Mesendoderm (in vitro differentiated cells): ENCODE data around the gene TNKS2.
A peak's percentile ranks its signal among the peaks of the same experiment; 100 is the strongest.

Experiments used
- DNase-seq: peaks from one replicate; pipeline ENCODE4 v3.0.0; 2013
- H2AK5ac ChIP-seq: 2 replicates; pipeline ENCODE4 v1.6.1; 2013; ENCODE audit warnings: low read length, inconsistent platforms
- H2BK120ac ChIP-seq: 2 replicates; pipeline ENCODE4 v1.6.1; 2013; ENCODE audit warnings: low read depth, mild to moderate bottlenecking, low read length, moderate library complexity, mixed read lengths
- H2BK15ac ChIP-seq: replicated peaks from 2 replicates; pipeline ENCODE4 v1.6.1; 2013; ENCODE audit warnings: low read depth, mild to moderate bottlenecking, moderate library complexity
- H2BK5ac ChIP-seq: 2 replicates; pipeline ENCODE4 v1.6.1; 2013; ENCODE audit warnings: low read length, inconsistent platforms
- H3K18ac ChIP-seq: 2 replicates; pipeline ENCODE4 v1.6.1; 2013; ENCODE audit warnings: mild to moderate bottlenecking, low read length, mixed read lengths
- H3K23ac ChIP-seq: one replicate; pipeline ENCODE4 v1.6.1; 2013; ENCODE audit warnings: low read length
- H3K27ac ChIP-seq: 2 replicates; pipeline ENCODE4 v1.5.1; 2013; ENCODE audit warnings: low read depth, mild to moderate bottlenecking, inconsistent platforms, low read length, moderate library complexity
- H3K27me3 ChIP-seq: 2 replicates; pipeline ENCODE4 v1.6.1; 2013; ENCODE audit warnings: low read length, control low read depth, mild to moderate bottlenecking, inconsistent platforms; ENCODE audit not compliant: insufficient read depth, poor library complexity
- H3K36me3 ChIP-seq: 2 replicates; pipeline ENCODE4 v1.6.1; 2013; ENCODE audit warnings: low read length, inconsistent platforms; ENCODE audit not compliant: control insufficient read depth, insufficient read depth
- H3K4ac ChIP-seq: one replicate; pipeline ENCODE4 v1.6.1; 2013; ENCODE audit warnings: low read depth, mild to moderate bottlenecking, low read length, moderate library complexity
- H3K4me1 ChIP-seq: 2 replicates; pipeline ENCODE4 v1.6.1; 2013; ENCODE audit warnings: low read depth, low read length, inconsistent platforms; ENCODE audit not compliant: control insufficient read depth
- H3K4me2 ChIP-seq: 2 replicates; pipeline ENCODE4 v1.6.1; 2013; ENCODE audit warnings: low read length
- H3K4me3 ChIP-seq: 2 replicates; pipeline ENCODE4 v1.5.1; 2013; ENCODE audit warnings: mild to moderate bottlenecking, low read length
- H3K56ac ChIP-seq: one replicate; pipeline ENCODE4 v1.6.1; 2013; ENCODE audit warnings: low read length
- H3K79me1 ChIP-seq: 2 replicates; pipeline ENCODE4 v1.6.1; 2013; ENCODE audit warnings: low read length, inconsistent platforms
- H3K79me2 ChIP-seq: 2 replicates; pipeline ENCODE4 v1.6.1; 2013; ENCODE audit warnings: mild to moderate bottlenecking, low read length; ENCODE audit not compliant: control insufficient read depth, insufficient read depth
- H3K9ac ChIP-seq: 2 replicates; pipeline ENCODE4 v1.6.1; 2013; ENCODE audit warnings: low read length, inconsistent platforms
- H4K5ac ChIP-seq: one replicate; pipeline ENCODE4 v1.6.1; 2013; ENCODE audit warnings: low read length
- H4K8ac ChIP-seq: one replicate; pipeline ENCODE4 v1.6.1; 2013; ENCODE audit warnings: low read depth, mild to moderate bottlenecking, control low read depth, low read length, moderate library complexity
- WGBS: extraction: QIAGEN DNeasy Blood & Tissue Kit; methylation state at CpG from one replicate; pipeline ENCODE4 v1.1.7; 2013; ENCODE audit warnings: low lambda C conversion rate, missing lambda C conversion rate; ENCODE audit not compliant: insufficient coverage; ENCODE audit errors: extremely low coverage; 5-methylcytosine and 5-hydroxymethylcytosine counted together

TNKS2 gene

DNA sequence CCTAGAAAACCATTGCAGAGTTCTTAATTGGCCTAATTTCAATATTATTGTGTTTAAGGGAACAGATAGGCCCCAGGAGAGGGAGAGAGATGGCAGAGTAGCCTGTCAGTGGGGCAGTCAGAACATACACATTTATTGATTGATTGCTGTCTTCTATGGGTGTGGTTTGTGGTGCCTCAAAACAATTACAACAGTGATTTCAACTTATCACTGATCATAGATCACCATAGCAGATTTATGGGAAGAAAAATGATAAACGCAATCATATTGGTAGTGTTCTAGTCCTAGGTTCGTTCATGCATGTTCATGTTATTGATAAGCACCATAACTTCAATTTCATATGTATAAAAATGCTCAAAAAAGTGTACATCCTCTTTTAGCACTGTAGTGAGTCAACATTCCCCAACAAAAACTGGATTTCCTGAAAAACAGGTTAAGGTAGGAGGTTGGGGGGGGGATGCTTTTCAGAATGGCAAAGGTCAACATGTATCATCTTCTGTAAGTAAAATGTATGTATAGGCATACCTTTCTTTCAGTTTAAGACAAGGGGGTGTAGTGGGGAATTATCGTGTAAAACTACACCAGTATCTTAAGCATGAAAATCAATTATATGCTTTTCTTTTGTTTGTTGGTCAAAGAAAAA is 1.1 kb upstream of the TNKS2 start:
- H4K5ac ChIP-seq, result no peak overlapping the region
- H3K4me3 ChIP-seq, result no peak overlapping the region
- H3K4ac ChIP-seq, result peak overlapping the region; percentile 16
- no peak overlapping the region for H2BK120ac ChIP-seq
- no peak overlapping the region for H3K4me2 ChIP-seq
- no CpG with 5 or more reads among the region's 3 CpGs for whole genome bisulfite sequencing
- peaks cover 2% of the 10 kb centered on the region for H3K4me1 ChIP-seq
- no peak overlapping the region for H3K18ac ChIP-seq
- H2BK5ac ChIP-seq, result no peak overlapping the region
- H3K36me3 ChIP-seq, result no peaks in the 10 kb centered on the region
- H3K9ac ChIP-seq, result peak overlapping the region; percentile 66
- H3K79me1 ChIP-seq, result peaks cover under 1% of the 10 kb centered on the region
- H3K27ac ChIP-seq, result no peak overlapping the region
- no peaks in the 10 kb centered on the region for H3K27me3 ChIP-seq
- H4K8ac ChIP-seq, result no peak overlapping the region
- peaks cover 36% of the 10 kb centered on the region for H3K79me2 ChIP-seq
- no peak overlapping the region for H2AK5ac ChIP-seq
- H2BK15ac ChIP-seq, result no peak overlapping the region
- peak overlapping the region; percentile 37 for H3K23ac ChIP-seq
- DNase-seq, result no peak
- H3K56ac ChIP-seq, result no peak overlapping the region

DNA sequence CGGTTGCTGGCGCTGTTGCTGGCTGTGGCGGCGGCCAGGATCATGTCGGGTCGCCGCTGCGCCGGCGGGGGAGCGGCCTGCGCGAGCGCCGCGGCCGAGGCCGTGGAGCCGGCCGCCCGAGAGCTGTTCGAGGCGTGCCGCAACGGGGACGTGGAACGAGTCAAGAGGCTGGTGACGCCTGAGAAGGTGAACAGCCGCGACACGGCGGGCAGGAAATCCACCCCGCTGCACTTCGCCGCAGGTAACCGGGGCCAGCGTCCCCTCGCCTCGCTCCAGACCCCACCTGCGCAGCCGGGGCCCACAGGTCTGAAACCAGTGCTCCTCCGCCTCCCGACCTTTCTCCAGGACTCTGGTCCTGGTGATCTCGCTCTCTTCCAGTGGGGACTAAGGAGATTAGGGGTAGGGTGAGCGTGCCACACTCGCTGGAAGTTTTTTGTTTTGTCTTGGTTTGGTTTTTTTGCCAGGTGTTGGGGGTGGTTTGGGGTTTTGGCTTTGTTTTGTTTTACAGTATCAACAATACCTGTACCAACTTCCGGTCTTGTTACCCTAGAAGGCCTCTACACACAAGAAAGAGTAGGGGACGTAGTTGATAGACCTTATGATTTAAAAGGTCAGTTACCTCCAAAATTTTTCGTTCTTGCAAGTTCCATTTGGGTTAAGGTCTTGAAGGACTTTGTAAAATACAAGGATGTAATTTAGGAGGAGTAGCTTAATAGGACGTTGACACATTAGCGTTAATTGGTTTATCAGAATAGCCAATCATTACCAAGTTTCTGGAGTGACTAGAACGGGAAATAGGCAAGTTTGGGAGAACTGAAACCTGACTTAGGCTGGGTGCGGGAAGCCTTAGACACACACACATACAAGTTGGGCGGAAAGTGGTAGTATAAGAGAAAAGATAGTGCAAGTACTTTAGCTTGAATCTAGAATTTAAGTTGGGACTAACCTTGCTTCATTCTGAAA is 704 bp downstream of the TNKS2 start:
- Histone ChIP-seq H4K8ac (peak overlapping the region; percentile 95), H3K27ac (peak overlapping the region; percentile 100), H3K9ac (peak overlapping the region; percentile 97), H3K18ac (peak overlapping the region; percentile 82), H2BK120ac (no peak overlapping the region), H3K36me3 (no peaks in the 10 kb centered on the region), H3K79me2 (peaks cover 54% of the 10 kb centered on the region), H3K4me3 (peak overlapping the region; percentile 92), H4K5ac (no peak overlapping the region), H3K79me1 (peaks cover 10% of the 10 kb centered on the region), H3K27me3 (no peaks in the 10 kb centered on the region), H3K56ac (peak overlapping the region; percentile 79), H3K4ac (peak overlapping the region; percentile 56), H2BK5ac (peak overlapping the region; percentile 69), H3K4me2 (peak overlapping the region; percentile 67), H3K23ac (peak overlapping the region; percentile 74), H3K4me1 (peaks cover 2% of the 10 kb centered on the region), H2AK5ac (no peak overlapping the region), H2BK15ac (no peak overlapping the region)
- DNase-seq, result peak; percentile 71
- WGBS, result no CpG with 5 or more reads among the region's 54 CpGs

DNA sequence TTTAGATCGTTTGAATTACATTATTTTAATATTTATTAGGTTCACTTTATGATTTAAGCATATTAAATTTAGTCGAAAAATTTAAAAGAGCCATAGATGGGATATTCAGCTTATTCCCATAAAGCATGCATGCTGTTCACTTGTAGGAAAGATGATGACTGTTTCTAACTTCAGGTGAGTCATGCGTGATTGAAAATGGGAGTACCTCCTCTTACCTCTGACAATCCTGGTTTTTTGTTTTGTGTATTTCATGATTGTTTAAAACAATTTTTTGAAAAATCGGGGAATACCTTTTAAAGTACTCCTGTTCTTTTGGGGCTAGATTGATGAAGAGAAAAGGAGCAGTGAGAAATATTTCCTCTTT is 1.4 kb downstream of the TNKS2 start:
- Histone ChIP-seq H3K79me1 (peaks cover 10% of the 10 kb centered on the region), H3K9ac (peak overlapping the region; percentile 23), H3K4me3 (no peak overlapping the region), H3K79me2 (peaks cover 60% of the 10 kb centered on the region), H2BK120ac (no peak overlapping the region), H3K27ac (no peak overlapping the region), H3K36me3 (no peaks in the 10 kb centered on the region), H3K4ac (no peak overlapping the region), H2AK5ac (no peak overlapping the region), H3K23ac (no peak overlapping the region), H3K27me3 (no peaks in the 10 kb centered on the region), H3K4me1 (peaks cover 2% of the 10 kb centered on the region), H2BK5ac (no peak overlapping the region), H4K8ac (no peak overlapping the region), H3K56ac (no peak overlapping the region), H3K18ac (no peak overlapping the region), H4K5ac (no peak overlapping the region), H3K4me2 (peak overlapping the region; percentile 37), H2BK15ac (no peak overlapping the region)
- DNase-seq, result no peak
- WGBS, result no CpG with 5 or more reads among the region's 4 CpGs

DNA sequence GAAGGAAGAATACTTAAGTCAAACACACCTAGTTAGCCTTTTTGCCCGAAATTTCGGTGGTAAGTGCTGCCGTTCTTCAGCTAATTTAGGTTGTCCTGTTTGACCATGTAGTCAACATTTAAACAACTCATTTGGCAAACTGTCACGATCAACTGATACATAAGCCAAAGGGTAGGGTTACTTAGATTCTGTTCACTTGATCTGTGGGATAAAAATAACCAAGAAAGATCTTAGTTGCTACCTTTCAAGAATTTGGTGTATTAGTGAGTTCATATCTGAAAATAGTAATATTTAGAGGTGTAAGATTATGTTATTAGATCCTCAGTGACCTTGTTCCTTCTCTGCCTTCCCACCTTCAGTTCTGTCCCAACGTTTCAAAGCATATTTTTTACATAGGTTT is 2.0 kb downstream of the TNKS2 start:
- peak overlapping the region; percentile 23 for H3K9ac ChIP-seq
- H4K8ac ChIP-seq, result no peak overlapping the region
- WGBS, result no CpG with 5 or more reads among the region's 5 CpGs
- peaks cover 11% of the 10 kb centered on the region for H3K79me1 ChIP-seq
- H2BK5ac ChIP-seq, result no peak overlapping the region
- peaks cover 61% of the 10 kb centered on the region for H3K79me2 ChIP-seq
- H3K4me1 ChIP-seq, result peaks cover 2% of the 10 kb centered on the region
- no peak overlapping the region for H2BK120ac ChIP-seq
- no peak overlapping the region for H3K4ac ChIP-seq
- no peaks in the 10 kb centered on the region for H3K36me3 ChIP-seq
- H3K56ac ChIP-seq, result peak overlapping the region; percentile 59
- H2AK5ac ChIP-seq, result no peak overlapping the region
- no peak overlapping the region for H3K4me3 ChIP-seq
- no peak overlapping the region for H4K5ac ChIP-seq
- no peak overlapping the region for H3K27ac ChIP-seq
- no peak overlapping the region for H3K23ac ChIP-seq
- DNase-seq, result no peak
- no peaks in the 10 kb centered on the region for H3K27me3 ChIP-seq
- H3K4me2 ChIP-seq, result peak overlapping the region; percentile 53
- no peak overlapping the region for H2BK15ac ChIP-seq
- no peak overlapping the region for H3K18ac ChIP-seq

DNA sequence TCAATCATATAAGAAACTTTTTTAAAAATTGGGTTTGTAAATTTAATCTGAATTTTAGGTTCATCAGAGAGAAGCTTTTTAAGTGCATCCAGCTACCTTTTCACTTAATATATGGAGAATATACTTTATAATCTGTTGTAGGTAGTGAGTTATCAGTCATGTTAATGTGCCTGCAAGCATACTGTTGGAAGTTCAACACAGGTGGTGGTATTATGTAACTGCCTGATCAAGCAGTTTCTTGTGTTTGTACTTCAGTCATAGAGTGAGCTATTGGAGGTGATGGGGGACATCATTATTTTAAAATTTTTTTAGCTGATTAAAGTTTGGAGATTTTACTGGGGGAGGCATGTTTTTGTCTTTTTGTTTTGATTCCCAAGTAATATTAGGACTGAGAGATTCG is 2.5 kb downstream of the TNKS2 start:
- Histone ChIP-seq H3K79me2 (peaks cover 65% of the 10 kb centered on the region), H3K79me1 (peaks cover 13% of the 10 kb centered on the region), H3K4ac (no peak overlapping the region), H3K36me3 (no peaks in the 10 kb centered on the region), H3K23ac (no peak overlapping the region), H3K18ac (no peak overlapping the region), H3K9ac (no peak overlapping the region), H4K8ac (no peak overlapping the region), H3K4me1 (peaks cover 2% of the 10 kb centered on the region), H3K56ac (no peak overlapping the region), H2BK15ac (no peak overlapping the region), H3K27ac (no peak overlapping the region), H3K27me3 (no peaks in the 10 kb centered on the region), H3K4me3 (no peak overlapping the region), H2BK5ac (no peak overlapping the region), H3K4me2 (no peak overlapping the region), H2BK120ac (no peak overlapping the region), H4K5ac (no peak overlapping the region), H2AK5ac (no peak overlapping the region)
- DNase-seq, result no peak
- no CpG with 5 or more reads among the region's 1 CpG for WGBS
